Amygdala (tissue), 56 donors: ENCODE measurements around the gene BLTP3A.
"Not testable (repeated sequence)": the region's sequence is repeated elsewhere in the genome, so short reads cannot be mapped to it uniquely, and the experiment has no call there.

Experiments
- DNase-seq, 56 donors: peaks; one replicate each; lab custom pipeline; 2025; lab: John Stamatoyannopoulos, UW

BLTP3A gene

GRCh38 chr6:34791701-34792604 lies at the start of gene BLTP3A:
Gene BLTP3A, plus strand, starts transcription at chr6:34792083. Its CDS starts 168 bp downstream, at chr6:34792251.
- peak in 48 of 56 donors; percentile 10 to 78 (median 55) for DNase-seq

DNA sequence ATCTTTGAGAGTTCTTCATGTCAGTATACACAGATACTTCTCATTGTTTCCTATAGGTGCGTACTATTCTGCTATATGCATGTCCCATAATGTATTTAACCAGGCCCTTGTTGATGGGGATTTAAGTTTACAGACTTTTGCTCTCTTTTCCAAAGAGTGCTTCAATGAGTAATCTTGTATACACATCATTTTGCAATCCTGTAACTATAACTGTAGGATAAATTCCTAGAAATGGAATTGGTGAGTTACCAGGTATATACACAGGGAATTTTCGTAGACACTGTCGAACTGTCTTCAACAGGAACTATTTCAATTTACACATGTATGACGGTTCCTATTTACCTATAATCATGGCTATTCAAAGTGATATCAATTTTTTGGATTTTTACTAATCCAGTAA lies 49.8 kb upstream of the BLTP3A start:
- no peak for DNase-seq

GRCh38 chr6:34743625-34744293 lies 48.1 kb upstream of the BLTP3A start:
- DNase-seq, result no peak

DNA sequence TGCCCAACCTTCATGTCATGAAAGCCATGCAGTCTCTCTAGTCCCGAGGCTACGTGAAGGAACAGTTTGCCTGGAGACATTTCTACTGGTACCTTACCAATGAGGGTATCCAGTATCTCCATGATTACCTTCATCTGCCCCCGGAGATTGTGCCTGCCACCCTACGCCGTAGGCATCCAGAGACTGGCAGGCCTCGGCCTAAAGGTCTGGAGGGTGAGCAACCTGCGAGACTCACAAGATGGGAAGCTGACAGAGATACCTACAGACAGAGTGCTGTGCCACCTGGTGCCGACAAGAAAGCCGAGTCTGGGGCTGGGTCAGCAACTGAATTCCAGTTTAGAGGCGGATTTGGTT lies 47.6 kb upstream of the BLTP3A start:
- DNase-seq, result not testable (repeated sequence)

DNA sequence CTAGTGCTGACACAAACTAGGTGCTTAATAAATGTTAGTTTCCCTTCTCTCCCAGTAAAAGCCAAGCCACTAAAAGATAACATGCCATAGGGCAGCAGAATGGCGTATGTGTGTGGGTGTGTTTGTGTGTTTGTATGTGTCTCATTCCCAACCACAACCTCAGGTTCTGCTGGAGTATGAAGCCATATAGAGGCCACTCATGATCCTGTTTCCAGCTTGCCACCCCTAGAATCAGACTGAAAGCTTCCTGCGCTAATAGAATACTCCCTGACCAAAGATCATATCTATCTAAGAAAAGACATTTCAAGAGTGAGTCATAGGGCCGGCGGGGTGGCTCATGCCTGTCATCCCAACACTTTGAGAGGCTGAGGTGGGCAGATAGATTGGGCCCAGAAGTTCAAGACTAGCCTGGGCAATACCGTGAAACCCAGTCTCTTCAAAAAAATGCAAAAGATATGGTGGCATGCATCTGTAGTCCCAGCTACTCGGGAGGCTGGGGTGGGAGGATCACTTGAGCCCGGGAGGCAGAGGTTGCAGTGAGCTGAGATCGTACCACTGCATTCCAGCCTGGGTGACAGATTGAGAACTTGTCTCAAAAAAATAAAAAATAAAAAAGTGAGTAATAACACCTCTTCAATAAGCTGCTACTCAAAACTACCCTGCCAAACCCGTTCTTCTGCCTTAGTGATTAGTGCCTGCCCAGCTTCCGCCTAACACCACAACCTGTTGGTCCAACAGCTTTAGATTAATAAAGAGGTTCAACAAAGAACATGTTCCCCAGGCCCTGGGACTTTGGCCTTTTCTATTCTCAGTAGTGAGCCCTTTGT lies 46.4 kb upstream of the BLTP3A start:
- DNase-seq, result no peak

DNA sequence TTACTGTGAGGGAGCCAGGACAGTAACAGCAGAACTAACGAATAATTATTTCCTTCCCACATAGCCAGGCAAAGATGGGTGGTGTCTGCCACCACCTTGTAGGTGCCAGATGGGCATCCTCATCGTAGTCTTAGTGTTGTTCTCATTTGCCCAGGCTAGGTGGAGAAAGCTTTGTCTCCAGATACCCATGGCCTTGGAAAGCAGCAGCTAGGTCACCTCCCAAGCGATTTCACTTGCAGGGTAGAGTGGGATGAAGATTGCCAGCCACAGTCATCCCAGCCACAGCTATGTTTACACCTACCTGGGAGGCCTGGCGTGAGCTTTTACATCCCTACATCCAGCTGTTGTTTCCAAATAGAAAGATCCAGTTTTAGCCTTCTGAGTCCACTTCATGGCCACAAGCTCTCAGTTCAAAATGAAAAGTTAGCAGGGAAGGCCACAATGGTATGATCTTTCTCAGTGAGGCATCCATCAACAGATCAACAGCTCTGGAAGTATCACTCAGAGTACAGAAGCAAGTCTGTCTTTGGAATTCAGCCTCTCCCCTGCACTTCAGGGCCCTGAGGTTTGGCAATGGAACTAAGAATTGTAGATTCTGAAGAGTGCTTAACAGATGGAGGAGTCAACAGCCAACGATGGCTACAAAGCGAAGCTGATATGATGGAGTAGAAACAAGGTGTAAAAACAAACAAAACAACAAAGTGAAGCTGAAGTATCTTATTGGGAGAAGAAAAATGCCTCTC lies 45.6 kb upstream of the BLTP3A start:
- no peak for DNase-seq

GRCh38 chr6:34748757-34749156 lies 43.1 kb upstream of the BLTP3A start:
- DNase-seq, result no peak

DNA sequence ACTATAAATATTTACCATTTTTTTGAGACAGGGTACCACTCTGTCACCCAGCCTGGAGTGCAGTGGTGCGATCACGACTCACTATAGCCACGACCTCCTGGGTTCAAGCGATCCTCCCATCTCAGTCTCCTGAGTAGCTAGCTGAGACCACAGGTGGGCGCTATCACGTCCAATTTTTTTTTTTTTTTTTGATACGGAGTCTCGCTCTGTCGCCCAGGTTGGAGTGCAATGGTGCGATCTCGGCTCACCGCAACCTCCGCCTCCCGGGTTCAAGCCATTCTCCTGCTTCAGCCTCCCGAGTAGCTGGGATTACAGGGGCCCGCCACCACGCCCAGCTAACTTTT lies 35.4 kb upstream of the BLTP3A start:
- DNase-seq, result peak in 3 of 56 donors; percentile 6 to 27 (median 9)

DNA sequence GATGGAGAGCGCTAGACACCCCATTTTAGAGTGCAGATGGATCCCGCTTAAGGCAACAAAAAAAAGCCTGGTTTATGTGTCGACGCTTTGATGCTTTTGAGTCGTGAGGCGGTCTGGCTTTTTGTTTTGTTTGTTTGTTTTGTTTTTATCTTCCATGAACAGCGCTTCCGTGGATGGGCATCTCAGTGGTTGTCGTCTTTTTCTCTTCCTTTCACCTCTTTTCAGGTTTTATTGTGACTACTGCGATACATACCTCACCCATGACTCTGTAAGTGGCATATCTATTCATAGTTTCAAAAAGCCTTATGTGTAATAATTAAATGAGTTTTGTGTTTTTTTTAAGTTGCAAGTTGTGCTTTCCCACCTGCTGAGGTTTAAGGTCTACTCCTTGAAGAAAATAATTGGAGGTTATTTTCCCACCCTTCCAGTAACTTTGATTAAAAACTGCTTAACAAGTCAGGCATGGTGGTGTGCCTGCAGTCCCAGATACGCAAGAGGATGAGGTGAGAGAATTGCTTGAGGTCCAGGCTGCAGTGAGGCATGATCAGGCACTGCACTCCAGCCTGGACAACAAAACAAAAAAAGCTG lies 34.1 kb upstream of the BLTP3A start:
- DNase-seq, result no peak

DNA sequence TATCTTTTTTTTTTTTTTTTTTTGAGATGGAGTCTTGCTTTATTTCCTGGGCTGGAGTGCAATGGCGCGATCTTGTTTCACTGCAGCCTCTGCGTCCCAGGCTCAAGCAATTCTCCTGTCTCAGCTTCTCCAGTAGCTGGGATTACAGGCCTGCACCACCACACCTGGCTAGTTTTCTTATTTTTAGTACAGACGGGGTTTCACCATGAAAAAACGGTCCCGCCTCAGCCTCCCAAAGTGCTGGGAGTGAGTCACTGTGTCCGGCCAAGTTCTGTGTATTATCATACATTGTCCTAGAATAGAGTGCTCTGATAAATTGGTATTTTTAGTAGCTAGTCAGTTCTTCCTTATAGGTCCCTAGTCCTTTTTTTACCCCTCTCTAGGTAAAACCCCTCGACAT lies 31.8 kb upstream of the BLTP3A start:
- no peak for DNase-seq

- DNase-seq, result not testable (repeated sequence)
Measured at GRCh38 chr6:34761681-34762080, 30.2 kb upstream of the BLTP3A start.

DNA sequence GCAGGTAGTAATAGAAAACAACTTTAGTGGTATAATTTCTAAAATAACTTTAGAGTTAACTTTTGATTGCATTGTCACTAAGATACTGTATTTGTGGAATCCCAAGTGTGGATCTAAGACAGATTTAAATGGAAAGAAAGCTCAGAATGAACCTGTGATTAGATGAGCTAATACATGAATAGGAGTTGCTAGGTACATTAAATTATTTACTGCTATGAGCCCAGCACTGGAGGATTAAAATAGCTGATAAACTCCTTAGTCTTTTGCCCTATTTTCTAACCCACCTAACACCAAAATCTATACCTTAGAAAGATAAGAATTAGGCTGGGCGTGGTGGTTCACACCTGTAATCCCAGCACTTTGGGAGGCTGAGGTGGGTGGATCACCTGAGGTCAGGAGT lies 23.7 kb upstream of the BLTP3A start:
- no peak for DNase-seq

GRCh38 chr6:34771727-34772126 lies 20.2 kb upstream of the BLTP3A start:
- DNase-seq, result no peak

GRCh38 chr6:34772940-34773339 lies 18.9 kb upstream of the BLTP3A start:
- DNase-seq, result no peak

DNA sequence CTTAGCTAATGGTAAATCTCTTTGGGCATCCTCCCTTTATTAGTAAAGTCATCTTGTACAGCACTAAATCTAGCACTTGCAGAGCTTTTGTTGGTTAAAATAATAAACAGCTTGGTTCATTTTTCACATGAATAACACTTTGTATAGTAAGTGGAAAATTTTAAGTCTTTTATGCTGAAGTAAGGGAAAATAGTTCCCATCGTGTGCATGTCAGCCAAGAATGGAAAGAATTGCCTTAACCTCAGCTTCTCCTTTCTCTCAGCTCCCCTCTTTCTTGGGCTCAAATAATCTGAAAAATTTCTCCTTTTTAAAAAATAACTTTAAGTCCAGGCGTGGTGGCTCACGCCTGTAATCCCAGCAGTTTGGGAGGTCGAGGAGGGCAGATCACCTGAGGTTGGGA lies 18.0 kb upstream of the BLTP3A start:
- DNase-seq, result no peak

DNA sequence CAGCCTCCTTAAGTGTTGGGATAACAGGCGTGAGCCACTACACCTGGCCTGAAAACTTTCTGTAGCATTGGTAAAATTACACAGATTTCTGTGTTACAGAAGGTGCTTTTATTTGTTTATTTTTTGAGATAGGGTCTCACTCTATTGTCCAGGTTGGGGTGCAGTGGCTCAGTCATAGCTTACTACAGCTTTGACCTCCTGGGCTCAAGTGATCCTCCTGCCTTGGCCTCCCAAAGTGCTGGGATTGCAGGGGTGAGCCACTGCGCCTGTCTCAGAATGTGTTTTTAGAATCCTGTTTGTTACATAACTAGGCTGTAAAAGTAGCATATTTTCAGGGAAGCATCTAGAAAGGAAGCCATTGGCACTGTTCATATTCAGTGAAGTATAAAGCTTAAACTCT lies 16.9 kb upstream of the BLTP3A start:
- no peak for DNase-seq

GRCh38 chr6:34785375-34785774 lies 6.5 kb upstream of the BLTP3A start:
- DNase-seq, result not testable (repeated sequence)

DNA sequence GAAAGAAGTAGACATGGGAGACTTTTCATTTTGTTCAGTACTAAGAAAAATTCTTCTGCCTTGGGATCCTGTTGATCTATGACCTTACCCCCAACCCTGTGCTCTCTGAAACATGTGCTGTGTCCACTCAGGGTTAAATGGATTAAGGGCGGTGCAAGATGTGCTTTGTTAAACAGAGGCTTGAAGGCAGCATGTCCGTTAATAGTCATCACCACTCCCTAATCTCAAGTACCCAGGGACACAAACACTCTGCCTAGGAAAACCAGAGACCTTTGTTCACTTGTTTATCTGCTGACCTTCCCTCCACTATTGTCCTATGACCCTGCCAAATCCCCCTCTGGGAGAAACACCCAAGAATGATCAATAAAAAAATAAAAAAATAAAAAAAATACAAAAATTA lies 4.7 kb upstream of the BLTP3A start:
- DNase-seq, result not testable (repeated sequence)

DNA sequence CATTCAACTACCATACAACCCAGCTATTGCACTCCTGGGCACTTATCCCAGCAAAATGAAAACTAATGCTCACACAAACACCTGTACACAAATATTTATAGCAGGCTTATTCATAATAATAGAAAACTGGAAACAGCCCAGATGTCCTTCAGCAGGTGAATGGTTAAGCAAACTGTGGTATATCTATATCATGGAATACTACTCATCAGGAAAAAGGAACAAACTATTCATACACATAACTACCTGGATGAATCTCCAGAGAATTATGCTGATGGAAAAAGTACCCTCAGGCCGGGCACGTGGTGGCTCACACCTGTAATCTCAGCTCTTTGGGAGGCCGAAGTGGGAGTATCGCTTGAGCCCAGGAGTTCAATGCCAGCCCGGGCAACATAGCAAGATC lies 3.8 kb upstream of the BLTP3A start:
- DNase-seq, result no peak

- peak in 43 of 56 donors; percentile 6 to 75 (median 50) for DNase-seq
Measured at GRCh38 chr6:34791164-34791700, 651 bp upstream of the BLTP3A start.
